ENCODE data around the gene PLS3. TPM values are rescaled to one million over a fixed set of nuclear protein-coding genes. Genes with fewer than 3 reads are reported as not detected.

The PLS3 gene
- total and polyA plus RNA-seq, 2 donors from 2014 or later, result 97.4 to 110 TPM

GRCh38 chrX:115690511-115691216 lies 129.7 kb downstream of the PLS3 start:
- Histone ChIP-seq H3K36me3 (ENCODE audit: control insufficient read depth in 2 of 3, insufficient read depth in 3 of 3, low read length in 3 of 3) (no peaks in the 10 kb centered on the region), H3K9me3 (ENCODE audit: control insufficient read depth in 2 of 3, insufficient read depth in 1 of 3, low read length in 3 of 3) (no peaks in the 10 kb centered on the region), H3K27ac (ENCODE audit: low read depth in 2 of 2, low read length in 2 of 2) (no peak overlapping the region), H3K27me3 (ENCODE audit: control insufficient read depth, insufficient read depth, low read length) (peaks cover 13% of the 10 kb centered on the region), H3K4me3 (ENCODE audit: low read length in 3 of 3) (no peak overlapping the region), H3K4me1 (ENCODE audit: control insufficient read depth in 2 of 3, insufficient read depth in 2 of 3, low read depth in 1 of 3, low read length in 3 of 3) (peaks cover 0 to 2% (median 0%) of the 10 kb centered on the region in 3 donors), H3K9ac (ENCODE audit: low read length in 3 of 3) (no peak overlapping the region)
- intact Hi-C loops (cut with DNase I), result no loop called here
- peak in 4 of 5 donors; percentile 38 to 90 (median 79) for DNase-seq
- TF ChIP-seq CTCF (IDR thresholded peaks at IDR 0.05; ENCODE audit: borderline replicate concordance, extremely low read depth, insufficient read depth), result peak; percentile 62
- peak; percentile 76 for FAIRE-seq

GRCh38 chrX:115693476-115693875 lies 132.5 kb downstream of the PLS3 start:
- no peak for TF ChIP-seq CTCF (IDR thresholded peaks at IDR 0.05; ENCODE audit: borderline replicate concordance, extremely low read depth, insufficient read depth)
- H3K27me3 ChIP-seq (ENCODE audit: control insufficient read depth, insufficient read depth, low read length), result peaks cover 14% of the 10 kb centered on the region
- H3K36me3 ChIP-seq (ENCODE audit: control insufficient read depth in 2 of 3, insufficient read depth in 3 of 3, low read length in 3 of 3), result no peaks in the 10 kb centered on the region
- no peak for FAIRE-seq
- DNase-seq, result no peak
- H3K4me1 ChIP-seq (ENCODE audit: control insufficient read depth in 2 of 3, insufficient read depth in 2 of 3, low read depth in 1 of 3, low read length in 3 of 3), result peaks cover 0 to 2% (median 0%) of the 10 kb centered on the region in 3 donors
- no peak overlapping the region for H3K27ac ChIP-seq (ENCODE audit: low read depth in 2 of 2, low read length in 2 of 2)
- no peaks in the 10 kb centered on the region for H3K9me3 ChIP-seq (ENCODE audit: control insufficient read depth in 2 of 3, insufficient read depth in 1 of 3, low read length in 3 of 3)
- H3K9ac ChIP-seq (ENCODE audit: low read length in 3 of 3), result no peak overlapping the region
- H3K4me3 ChIP-seq (ENCODE audit: low read length in 3 of 3), result no peak overlapping the region
- intact Hi-C loops (cut with DNase I), result no loop called here

GRCh38 chrX:115694028-115694427 lies 133.1 kb downstream of the PLS3 start:
- Histone ChIP-seq H3K27ac (ENCODE audit: low read depth in 2 of 2, low read length in 2 of 2) (no peak overlapping the region), H3K36me3 (ENCODE audit: control insufficient read depth in 2 of 3, insufficient read depth in 3 of 3, low read length in 3 of 3) (no peaks in the 10 kb centered on the region), H3K4me1 (ENCODE audit: control insufficient read depth in 2 of 3, insufficient read depth in 2 of 3, low read depth in 1 of 3, low read length in 3 of 3) (peaks cover 0 to 2% (median 0%) of the 10 kb centered on the region in 3 donors), H3K27me3 (ENCODE audit: control insufficient read depth, insufficient read depth, low read length) (peaks cover 14% of the 10 kb centered on the region), H3K9me3 (ENCODE audit: control insufficient read depth in 2 of 3, insufficient read depth in 1 of 3, low read length in 3 of 3) (no peaks in the 10 kb centered on the region), H3K9ac (ENCODE audit: low read length in 3 of 3) (no peak overlapping the region), H3K4me3 (ENCODE audit: low read length in 3 of 3) (no peak overlapping the region)
- intact Hi-C loops (cut with DNase I), result no loop called here
- no peak for TF ChIP-seq CTCF (IDR thresholded peaks at IDR 0.05; ENCODE audit: borderline replicate concordance, extremely low read depth, insufficient read depth)
- no peak for FAIRE-seq
- no peak for DNase-seq

Measured in kidney (tissue), 14 donors.